SK-N-SH (cell line): ENCODE data around the gene GNAS. TPM values are rescaled to one million over a fixed set of nuclear protein-coding genes. Genes with fewer than 3 reads are reported as not detected.

Experiments used
- CTCF ChIA-PET: fragments of 300-600, 350-600 bp; formaldehyde crosslinking; extraction: SDS; loops from one replicate; lab custom pipeline; 2021; lab: Yijun Ruan, JAX
- POLR2A ChIA-PET: fragments of 350-600 bp; sonication (Branson Sonifier 250); formaldehyde crosslinking; extraction: SDS; loops from one replicate; lab custom pipeline; 2020; ENCODE audit warnings: antibody characterized with exemption, inconsistent platforms; lab: Yijun Ruan, JAX
- DNase-seq: peaks from one replicate; pipeline ENCODE4 v3.0.0; 2012
- H2AFZ ChIP-seq: fragments of 200-600 bp; sonication (generic); 2 replicates; pipeline ENCODE4 v1.8.1; 2016; ENCODE audit warnings: antibody characterized with exemption, mild to moderate bottlenecking, low read depth
- H3F3A ChIP-seq: fragments of 200-600 bp; sonication (generic); replicated peaks from 2 replicates; pipeline ENCODE3; 2016; ENCODE audit warnings: antibody characterized with exemption, mild to moderate bottlenecking; ENCODE audit not compliant: insufficient read depth
- H3K27ac ChIP-seq, 2 experiments: fragments of 200-500 bp in 1 of 2; fragments of 200-600 bp in 1 of 2; sonication (Bioruptor generic) in 1 of 2; sonication (generic), shearing (Covaris generic) in 1 of 2; 2 replicates each; pipeline versions ENCODE4 v1.5.1 to v1.6.1; 2014 to 2016; ENCODE audit warnings: low read depth in 2 of 2, inconsistent platforms in 1 of 2, low read length in 1 of 2, mild to moderate bottlenecking in 1 of 2, mixed read lengths in 1 of 2
- H3K27me3 ChIP-seq: fragments of 200-600 bp; sonication (generic), shearing (Covaris generic); 2 replicates; pipeline ENCODE4 v1.6.1; 2016; ENCODE audit warnings: mixed run types; ENCODE audit not compliant: insufficient read depth
- H3K36me3 ChIP-seq, 2 experiments: fragments of 200-500 bp in 1 of 2; fragments of 200-600 bp in 1 of 2; sonication (Bioruptor generic) in 1 of 2; sonication (generic) in 1 of 2; replicated peaks in 1 of 2; 2 replicates each; pipeline versions ENCODE3 to v1.5.1; 2014 to 2016; ENCODE audit warnings: low read length in 1 of 2, mild to moderate bottlenecking in 1 of 2; ENCODE audit not compliant: insufficient read depth in 2 of 2, control insufficient read depth in 1 of 2
- H3K4me1 ChIP-seq, 2 experiments: fragments of 200-500 bp in 1 of 2; fragments of 200-600 bp in 1 of 2; sonication (Bioruptor generic) in 1 of 2; sonication (generic), shearing (Covaris generic) in 1 of 2; 2 replicates each; pipeline versions ENCODE4 v1.5.1 to v1.6.1; 2014 to 2016; ENCODE audit warnings: low read depth in 1 of 2, low read length in 1 of 2, mixed run types in 1 of 2; ENCODE audit not compliant: insufficient read depth in 2 of 2, control insufficient read depth in 1 of 2
- H3K4me2 ChIP-seq: fragments of 200-600 bp; sonication (generic), shearing (Covaris generic); 2 replicates; pipeline ENCODE4 v1.6.1; 2017; ENCODE audit warnings: mixed run types
- H3K4me3 ChIP-seq, 2 experiments: fragments of 200-500 bp in 1 of 2; fragments of 200-600 bp in 1 of 2; sonication (Bioruptor generic) in 1 of 2; sonication (generic), shearing (Covaris generic) in 1 of 2; 2 replicates each; pipeline versions ENCODE4 v1.5.1 to v1.8.1; 2014 to 2016; ENCODE audit warnings: low read depth in 2 of 2, inconsistent platforms in 1 of 2, low read length in 1 of 2, mild to moderate bottlenecking in 1 of 2, mixed read lengths in 1 of 2, moderate library complexity in 1 of 2
- H3K79me2 ChIP-seq: fragments of 200-600 bp; sonication (generic); 2 replicates; pipeline ENCODE4 v1.8.1; 2017; ENCODE audit warnings: mild to moderate bottlenecking; ENCODE audit not compliant: insufficient read depth
- H3K9ac ChIP-seq: fragments of 200-600 bp; sonication (generic); 2 replicates; pipeline ENCODE4 v1.6.1; 2017; ENCODE audit warnings: mixed run types
- H3K9me2 ChIP-seq: fragments of 200-600 bp; sonication (generic); 2 replicates; pipeline ENCODE4 v1.6.1; 2017; ENCODE audit warnings: mixed run types
- H3K9me3 ChIP-seq: fragments of 200-600 bp; sonication (generic); 2 replicates; pipeline ENCODE4 v1.6.1; 2017; ENCODE audit warnings: mixed run types, mild to moderate bottlenecking, moderate library complexity
- H4K20me1 ChIP-seq: fragments of 200-600 bp; sonication (generic); 2 replicates; pipeline ENCODE4 v1.6.1; 2017; ENCODE audit warnings: mild to moderate bottlenecking, mixed run types; ENCODE audit not compliant: insufficient read depth
- CHD2 ChIP-seq: fragments of 150-350 bp; IDR thresholded peaks from 2 replicates; pipeline ENCODE4 v1.6.1; 2018; ENCODE audit warnings: low read length; ENCODE audit not compliant: partially characterized antibody
- ELF1 ChIP-seq: IDR thresholded peaks from 2 replicates; pipeline ENCODE4 v1.4.0; 2012
- FOSL2 ChIP-seq: IDR thresholded peaks from 2 replicates; pipeline ENCODE4 v1.4.0; 2012; ENCODE audit warnings: low read depth, mild to moderate bottlenecking, moderate library complexity, borderline replicate concordance
- FOXJ3 ChIP-seq: sonication (generic); formaldehyde crosslinking; IDR thresholded peaks from 2 replicates; pipeline ENCODE4 v1.5.1; 2020; ENCODE audit warnings: mild to moderate bottlenecking, missing genetic modification reagents
- FOXM1 ChIP-seq: IDR thresholded peaks from 2 replicates; pipeline ENCODE4 v1.4.0; 2012; ENCODE audit warnings: low read depth, mild to moderate bottlenecking
- GABPA ChIP-seq: IDR thresholded peaks from 2 replicates; pipeline ENCODE4 v1.4.0; 2012; ENCODE audit warnings: low read depth, mild to moderate bottlenecking
- MEF2A ChIP-seq: IDR thresholded peaks from 2 replicates; pipeline ENCODE4 v1.4.0; 2012; ENCODE audit warnings: low read depth, borderline replicate concordance
- MXI1 ChIP-seq: IDR thresholded peaks from 2 replicates; pipeline ENCODE4 v1.6.1; 2012; ENCODE audit warnings: mild to moderate bottlenecking, low read depth, low read length, improper control_type of control experiment
- NFIC ChIP-seq: IDR thresholded peaks from 2 replicates; pipeline ENCODE4 v1.4.0; 2012; ENCODE audit warnings: borderline replicate concordance
- PBX3 ChIP-seq: IDR thresholded peaks from 2 replicates; pipeline ENCODE4; 2012
- POLR2AphosphoS5 ChIP-seq: IDR thresholded peaks from 2 replicates; pipeline ENCODE4 v1.6.1; 2012; ENCODE audit warnings: low read depth, low read length
- RCOR1 ChIP-seq: fragments of 150-350 bp; IDR thresholded peaks from 2 replicates; pipeline ENCODE4 v1.6.1; 2017; ENCODE audit warnings: antibody characterized with exemption, low read length
- RXRA ChIP-seq: IDR thresholded peaks from 2 replicates; pipeline ENCODE4 v1.4.0; 2012; ENCODE audit warnings: low read depth, mild to moderate bottlenecking, borderline replicate concordance
- SIN3A ChIP-seq: IDR thresholded peaks from 2 replicates; pipeline ENCODE4 v1.6.1; 2012; ENCODE audit warnings: low read depth, mild to moderate bottlenecking, low read length, moderate library complexity, borderline replicate concordance
- TCF12 ChIP-seq: IDR thresholded peaks from 2 replicates; pipeline ENCODE4 v1.4.0; 2012
- TEAD4 ChIP-seq: IDR thresholded peaks from 2 replicates; pipeline ENCODE4 v1.4.0; 2012; ENCODE audit warnings: mild to moderate bottlenecking, borderline replicate concordance; ENCODE audit not compliant: insufficient read depth
- YY1 ChIP-seq: IDR thresholded peaks from 2 replicates; pipeline ENCODE4 v1.4.0; 2012; ENCODE audit warnings: low read depth, mild to moderate bottlenecking
- ZBTB33 ChIP-seq: IDR thresholded peaks from 2 replicates; pipeline ENCODE4 v1.4.0; 2012; ENCODE audit warnings: low read depth, borderline replicate concordance
- WGBS: methylation state at CpG from one replicate; pipeline ENCODE4 v1.1.6; 2017; ENCODE audit warnings: low lambda C conversion rate; 5-methylcytosine and 5-hydroxymethylcytosine counted together
- polyA plus RNA-seq, 3 experiments: library from polyadenylated mRNA; depleted of rRNA; stranded (reverse); fragments of >200 nt; gene quantifications; 2 replicates each; pipeline ENCODE4 v1.2.3, GENCODE V29; 2012
- TF ChIP-seq, protein P1 (sequence below): IDR thresholded peaks from 2 replicates; pipeline ENCODE4 v1.4.0; 2012; ENCODE audit warnings: low read depth

Gene GNAS
- polyA plus RNA-seq, 1 of the 3 experiments (the other 2 are of a cell fraction): 1,562 TPM

DNA sequence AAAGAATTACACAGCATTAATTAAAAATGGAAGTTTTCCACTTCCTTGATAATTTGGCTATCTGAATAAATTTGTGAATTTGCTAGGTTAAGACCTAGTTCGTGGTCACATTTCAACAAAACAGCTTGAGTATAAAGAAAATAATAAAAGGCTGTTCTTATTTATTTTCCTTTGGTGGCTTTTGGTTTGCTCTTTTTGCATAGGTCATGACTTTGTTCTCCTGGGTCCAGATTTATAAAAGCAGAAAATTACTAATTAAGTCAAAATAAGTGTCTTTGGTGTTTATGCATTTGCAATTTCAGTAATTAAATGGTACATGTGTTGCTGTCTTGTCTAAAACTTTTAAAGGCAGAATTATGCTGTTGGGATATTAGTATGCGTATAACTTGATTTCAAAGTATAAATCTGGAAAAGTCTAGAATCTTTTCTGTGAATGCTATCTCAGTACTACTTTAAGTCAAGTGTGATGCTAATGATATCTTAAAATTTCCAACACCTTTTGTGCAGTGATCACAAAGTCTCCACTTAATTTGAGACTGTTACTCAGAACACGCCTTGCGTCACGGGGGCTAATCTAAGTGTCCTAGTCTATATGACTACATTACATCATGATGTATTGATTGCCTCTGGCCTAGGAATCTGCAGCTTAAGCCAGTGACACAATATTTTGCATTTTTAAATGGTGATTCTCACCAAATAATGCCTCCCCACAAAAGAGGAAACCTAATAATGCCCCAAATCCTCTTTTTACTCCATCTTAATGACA, 41.0 kb downstream of the GNAS start:
- peak overlapping the region; percentile 70 for H3K4me2 ChIP-seq
- ChIA-PET POLR2A (no interaction called here), CTCF (no interaction called here)
- no peak overlapping the region for H2AFZ ChIP-seq
- 53% methylated on average over 5 of the region's 5 CpGs for WGBS
- H3K4me1 ChIP-seq: peaks cover 32 to 38% of the 10 kb centered on the region in 2 experiments; a peak in 3 of 4 replicates
- H3K27me3 ChIP-seq: no peaks in the 10 kb centered on the region
- H4K20me1 ChIP-seq: peaks cover 58% of the 10 kb centered on the region
- H3K9me2 ChIP-seq: no peaks in the 10 kb centered on the region
- peak overlapping the region; percentile 97 for H3K9ac ChIP-seq
- no peaks in the 10 kb centered on the region for H3K9me3 ChIP-seq
- peaks cover 73% of the 10 kb centered on the region for H3K79me2 ChIP-seq
- TF ChIP-seq SIN3A (no peak), MEF2A (no peak), CHD2 (no peak), ELF1 (no peak), TCF12 (no peak), RXRA (no peak), PBX3 (no peak), NFIC (no peak), RCOR1 (no peak), FOXM1 (no peak), ZBTB33 (no peak), POLR2AphosphoS5 (no peak), MXI1 (no peak), GABPA (no peak), TEAD4 (no peak), FOSL2 (no peak), YY1 (no peak), FOXJ3 (CRISPR knock-in tag) (no peak)
- TF ChIP-seq, protein P1, sequence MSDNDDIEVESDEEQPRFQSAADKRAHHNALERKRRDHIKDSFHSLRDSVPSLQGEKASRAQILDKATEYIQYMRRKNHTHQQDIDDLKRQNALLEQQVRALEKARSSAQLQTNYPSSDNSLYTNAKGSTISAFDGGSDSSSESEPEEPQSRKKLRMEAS: no peak
- DNase-seq: no peak
- H3F3A ChIP-seq: peaks cover 25% of the 10 kb centered on the region
- peak overlapping the region; percentile 92 to 97 for H3K27ac ChIP-seq
- peaks cover 32 to 33% of the 10 kb centered on the region in 2 experiments for H3K36me3 ChIP-seq
- peak overlapping the region; percentile 69 to 77 for H3K4me3 ChIP-seq
